Adrenal gland (tissue), 5 donors: ENCODE results near the gene KCNK2.

Source experiments
- POLR2A ChIP-seq, 2 donors: fragments of 450-650 bp; IDR thresholded peaks; one replicate each; pipeline ENCODE4 v1.6.1; 2017; ENCODE audit warnings: antibody characterized with exemption in 2 of 2, mild to moderate bottlenecking in 2 of 2, moderate library complexity in 1 of 2
- TF ChIP-seq, protein P1 (sequence below), 6 experiments: fragments of 450-650 bp in 4 of 6; fragments of 200-600 bp in 2 of 6; sonication (generic) in 1 of 6; IDR thresholded peaks; 1 replicate in 5 of 6; 2 replicates in 1 of 6; pipeline versions ENCODE4 v1.5.1 to v1.8.0; 2016 to 2021; ENCODE audit warnings: antibody characterized with exemption in 6 of 6, mild to moderate bottlenecking in 2 of 6, moderate library complexity in 1 of 6
- donor health status: DM: no; HTN: no; CAD: no.

DNA sequence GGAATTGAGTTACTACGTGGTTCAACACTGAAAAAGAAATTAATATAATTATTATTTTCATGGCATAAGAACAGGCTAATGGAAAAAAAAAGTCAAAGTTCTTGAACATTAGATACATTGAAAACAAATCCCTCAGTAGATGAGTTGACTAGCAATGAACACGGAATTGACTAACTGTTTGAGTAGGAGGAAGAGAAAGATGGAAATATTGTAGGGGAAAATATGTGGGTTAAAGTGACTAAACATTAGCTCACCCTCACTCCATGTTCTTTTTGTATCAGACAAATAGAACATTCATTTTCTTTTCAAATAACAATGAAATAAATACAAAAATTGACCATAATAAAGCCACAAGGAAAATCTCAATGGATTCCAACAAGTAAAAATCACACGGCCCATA is 84.3 kb downstream of the KCNK2 start:
- TF ChIP-seq, protein P1, sequence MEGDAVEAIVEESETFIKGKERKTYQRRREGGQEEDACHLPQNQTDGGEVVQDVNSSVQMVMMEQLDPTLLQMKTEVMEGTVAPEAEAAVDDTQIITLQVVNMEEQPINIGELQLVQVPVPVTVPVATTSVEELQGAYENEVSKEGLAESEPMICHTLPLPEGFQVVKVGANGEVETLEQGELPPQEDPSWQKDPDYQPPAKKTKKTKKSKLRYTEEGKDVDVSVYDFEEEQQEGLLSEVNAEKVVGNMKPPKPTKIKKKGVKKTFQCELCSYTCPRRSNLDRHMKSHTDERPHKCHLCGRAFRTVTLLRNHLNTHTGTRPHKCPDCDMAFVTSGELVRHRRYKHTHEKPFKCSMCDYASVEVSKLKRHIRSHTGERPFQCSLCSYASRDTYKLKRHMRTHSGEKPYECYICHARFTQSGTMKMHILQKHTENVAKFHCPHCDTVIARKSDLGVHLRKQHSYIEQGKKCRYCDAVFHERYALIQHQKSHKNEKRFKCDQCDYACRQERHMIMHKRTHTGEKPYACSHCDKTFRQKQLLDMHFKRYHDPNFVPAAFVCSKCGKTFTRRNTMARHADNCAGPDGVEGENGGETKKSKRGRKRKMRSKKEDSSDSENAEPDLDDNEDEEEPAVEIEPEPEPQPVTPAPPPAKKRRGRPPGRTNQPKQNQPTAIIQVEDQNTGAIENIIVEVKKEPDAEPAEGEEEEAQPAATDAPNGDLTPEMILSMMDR (IDR thresholded peaks at IDR 0.05), result no peak
- TF ChIP-seq POLR2A (IDR thresholded peaks at IDR 0.05), result no peak
